H1 (cell line): Measurements from ENCODE around the gene NAT8L. TPM values are rescaled to one million over a fixed set of nuclear protein-coding genes. Genes with fewer than 3 reads are reported as not detected.

Experiments
- ATF3 ChIP-seq: IDR thresholded peaks from 2 replicates; pipeline ENCODE4 v1.6.1; 2011; ENCODE audit warnings: low read depth, mild to moderate bottlenecking, low read length; ENCODE audit not compliant: insufficient read depth
- CBX5 ChIP-seq: fragments of 300-800, 300-1000 bp; sonication (generic); IDR thresholded peaks from 2 replicates; pipeline ENCODE4 v1.7.1; 2016; ENCODE audit warnings: antibody characterized with exemption, low read length, low read depth
- CBX8 ChIP-seq: fragments of 300-800, 300-1000 bp; sonication (generic); IDR thresholded peaks from 2 replicates; pipeline ENCODE4 v1.7.1; 2016; ENCODE audit warnings: low read depth, low read length, borderline replicate concordance
- CTCF ChIP-seq, 3 experiments: IDR thresholded peaks; 1 replicate in 2 of 3; 2 replicates in 1 of 3; pipeline versions ENCODE4 v1.5.1 to v1.6.1; 2011; ENCODE audit warnings: low read length in 3 of 3, mild to moderate bottlenecking in 3 of 3, inconsistent platforms in 2 of 3, low read depth in 1 of 3, moderate library complexity in 1 of 3; ENCODE audit not compliant: insufficient read depth in 1 of 3; ENCODE audit errors: control extremely low read depth in 1 of 3
- EGR1 ChIP-seq: IDR thresholded peaks from 2 replicates; pipeline ENCODE4 v1.6.1; 2011; ENCODE audit warnings: low read depth, low read length, borderline replicate concordance
- EZH2 ChIP-seq: fragments of 200-600 bp; sonication (generic); IDR thresholded peaks from 2 replicates; pipeline ENCODE4 v1.7.1; 2012; ENCODE audit warnings: low read depth, mild to moderate bottlenecking, moderate library complexity, low read length, inconsistent platforms; ENCODE audit not compliant: severe bottlenecking
- FOSL1 ChIP-seq: IDR thresholded peaks from 2 replicates; pipeline ENCODE4 v1.6.1; 2011; ENCODE audit warnings: mild to moderate bottlenecking, low read depth, low read length, moderate library complexity; ENCODE audit not compliant: insufficient read depth
- GTF2F1 ChIP-seq: IDR thresholded peaks from 2 replicates; pipeline ENCODE4 v1.6.1; 2012; ENCODE audit warnings: low read depth, low read length, improper control_type of control experiment, borderline replicate concordance
- JUN ChIP-seq: IDR thresholded peaks from 2 replicates; pipeline ENCODE4 v1.6.1; 2011; ENCODE audit warnings: low read depth, mild to moderate bottlenecking, improper control_type of control experiment, low read length
- POU5F1 ChIP-seq: IDR thresholded peaks from 2 replicates; pipeline ENCODE4 v1.6.1; 2011; ENCODE audit warnings: low read depth, mild to moderate bottlenecking, low read length, moderate library complexity
- RAD21 ChIP-seq, 2 experiments: IDR thresholded peaks in 1 of 2; conservative IDR thresholded peaks in 1 of 2; 2 replicates each; pipeline ENCODE4 v1.6.1; 2011; ENCODE audit warnings: low read depth in 2 of 2, low read length in 2 of 2, improper control_type of control experiment in 1 of 2, inconsistent platforms in 1 of 2, mild to moderate bottlenecking in 1 of 2, moderate library complexity in 1 of 2
- SIRT6 ChIP-seq: IDR thresholded peaks from one replicate; pipeline ENCODE4 v1.7.1; 2012; ENCODE audit warnings: low read length, inconsistent platforms
- polyA plus RNA-seq, 7 experiments: library from polyadenylated mRNA; depleted of rRNA in 3 of 7; stranded (reverse) in 5 of 7; unstranded in 2 of 7; fragments of >200 nt in 5 of 7; fragments of 200-250 nt in 2 of 7; gene quantifications; 1 replicate in 5 of 7; 2 replicates in 1 of 7; 4 replicates in 1 of 7; pipeline versions ENCODE4 v1.2.1 to v1.2.3, GENCODE V29; 2011 to 2013; ENCODE audit warnings: missing spikeins in 2 of 7, mixed read lengths in 2 of 7
- total RNA-seq: library from RNA; stranded (reverse); fragmentation: NEBNext Ultra II Directional; extraction: Animal tissue kit (Norgen Biotek cat#: 25700); gene quantifications from 2 replicates; pipeline ENCODE4 v1.2.1, GENCODE V29; 2021

NAT8L gene
- total and polyA plus RNA-seq, 2 of the 8 experiments (the other 6 are each of a cell fraction or from before 2014, with no cell fraction given) = 10.8 TPM

GRCh38 chr4:2060611-2061185, 1.6 kb downstream of the NAT8L start (continued):
- TF ChIP-seq FOSL1 = no peak
- no peak for TF ChIP-seq SIRT6
- TF ChIP-seq GTF2F1 = no peak
- peak in 2 of 3 experiments; percentile 2 to 25; a peak in 2 of 4 replicates for TF ChIP-seq CTCF (IDR thresholded peaks at IDR 0.05; ENCODE audit: control extremely low read depth in 1 of 3, insufficient read depth in 1 of 3, low read depth in 1 of 3, low read length in 3 of 3)
- TF ChIP-seq EGR1 = no peak
- TF ChIP-seq RAD21 (IDR thresholded peaks at IDR 0.05 in 1 of 2, conservative IDR thresholded peaks at IDR 0.05 in 1 of 2; ENCODE audit: low read depth in 2 of 2, low read length in 2 of 2) = 0 out of 4 replicates have a peak, but pooled peaks of 1 of the 2 experiments have one; percentile 15
- TF ChIP-seq CBX8 = no peak
- no peak for TF ChIP-seq ATF3
- TF ChIP-seq JUN = no peak
- TF ChIP-seq EZH2 = peak; percentile 28
- no peak for TF ChIP-seq POU5F1
- no peak for TF ChIP-seq CBX5
- TF ChIP-seq, all 59 proteins: peak for 9
